Measurements from ENCODE around the gene CCR3.

The CCR3 gene

GRCh38 chr3:46269556-46269955 lies 27.3 kb downstream of the CCR3 start:
- DNase-seq (ENCODE audit: low read depth): no peak
- H3K4me3 ChIP-seq (replicated peaks; ENCODE audit: low read depth, low read length): no peak overlapping the region
- TF ChIP-seq CTCF (IDR thresholded peaks at IDR 0.05; ENCODE audit: low read length, missing control alignments): no peak

- no peak overlapping the region for H3K4me3 ChIP-seq (replicated peaks; ENCODE audit: low read depth, low read length)
- no peak for DNase-seq (ENCODE audit: low read depth)
- no peak for TF ChIP-seq CTCF (IDR thresholded peaks at IDR 0.05; ENCODE audit: low read length, missing control alignments)
Measured at GRCh38 chr3:46270474-46270873, 28.2 kb downstream of the CCR3 start.

GRCh38 chr3:46271209-46271745 lies 29.0 kb downstream of the CCR3 start:
- no peak for DNase-seq (ENCODE audit: low read depth)
- H3K4me3 ChIP-seq (replicated peaks; ENCODE audit: low read depth, low read length): no peak overlapping the region
- TF ChIP-seq CTCF (IDR thresholded peaks at IDR 0.05; ENCODE audit: low read length, missing control alignments): no peak

GRCh38 chr3:46272028-46272451 lies 29.8 kb downstream of the CCR3 start:
- DNase-seq (ENCODE audit: low read depth): no peak
- TF ChIP-seq CTCF (IDR thresholded peaks at IDR 0.05; ENCODE audit: low read length, missing control alignments): no peak
- H3K4me3 ChIP-seq (replicated peaks; ENCODE audit: low read depth, low read length): no peak overlapping the region

- peak; percentile 2 for DNase-seq (ENCODE audit: low read depth)
- TF ChIP-seq CTCF (IDR thresholded peaks at IDR 0.05; ENCODE audit: low read length, missing control alignments): peak; percentile 38
- H3K4me3 ChIP-seq (replicated peaks; ENCODE audit: low read depth, low read length): no peak overlapping the region
Measured at GRCh38 chr3:46276497-46277099, 34.3 kb downstream of the CCR3 start.

- DNase-seq (ENCODE audit: low read depth): no peak
- TF ChIP-seq CTCF (IDR thresholded peaks at IDR 0.05; ENCODE audit: low read length, missing control alignments): no peak
- no peak overlapping the region for H3K4me3 ChIP-seq (replicated peaks; ENCODE audit: low read depth, low read length)
Measured at GRCh38 chr3:46277476-46277875, 35.2 kb downstream of the CCR3 start.

All from fibroblast of pulmonary artery (primary cell).